GM19238 (cell line): ENCODE results near the gene HTR7.

ENCODE experiments used
- DNase-seq: peaks from one replicate; pipeline ENCODE4 v3.0.0; 2011; ENCODE audit warnings: low spot score; ENCODE audit not compliant: insufficient read length

The HTR7 gene

GRCh38 chr10:90740265-90740664 is 117.6 kb downstream of the HTR7 start:
- DNase-seq: no peak

DNA sequence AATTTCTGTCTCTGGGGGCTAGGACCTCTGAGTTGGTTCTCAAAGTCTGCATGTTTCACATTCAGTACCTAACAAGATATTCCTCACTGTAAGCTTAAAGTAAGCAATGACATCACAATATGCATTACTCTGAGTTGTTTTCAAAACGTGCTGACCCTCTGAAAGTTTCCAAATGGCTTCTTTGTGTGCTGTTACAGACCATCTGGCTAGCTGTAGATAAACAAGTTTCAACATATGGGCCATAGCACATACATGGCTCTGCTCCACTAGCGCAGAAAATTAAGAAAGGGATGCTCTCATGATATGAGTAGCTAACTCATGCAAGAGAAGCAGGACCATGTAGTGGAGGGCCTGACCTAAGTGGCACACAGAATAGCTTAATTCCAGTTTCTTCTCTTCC is 119.0 kb downstream of the HTR7 start:
- DNase-seq: no peak

- no peak for DNase-seq
Measured at GRCh38 chr10:90734415-90734814, 123.4 kb downstream of the HTR7 start.

DNA sequence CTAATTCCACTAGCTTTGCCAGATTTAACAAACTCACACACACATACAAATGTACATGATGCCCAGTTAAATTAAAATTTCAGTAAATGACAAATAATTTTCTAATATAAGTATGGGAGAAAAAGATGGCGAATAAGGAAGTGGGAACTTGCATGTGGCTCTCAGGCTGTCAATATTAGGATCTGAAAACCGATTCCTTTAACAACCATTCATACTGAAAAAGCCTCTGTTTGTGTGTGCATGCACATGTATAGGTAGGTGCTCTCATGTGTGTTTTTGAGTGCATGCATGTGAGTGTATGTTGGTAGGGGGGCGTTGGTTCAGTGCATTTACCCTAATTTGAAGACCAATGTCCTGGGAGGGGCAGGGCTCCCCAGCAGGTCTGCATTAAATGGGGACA is 125.3 kb downstream of the HTR7 start:
- DNase-seq: no peak

- no peak for DNase-seq
Measured at GRCh38 chr10:90723416-90724068, 134.3 kb downstream of the HTR7 start.

GRCh38 chr10:90722832-90723231 is 135.0 kb downstream of the HTR7 start:
- DNase-seq: no peak

DNA sequence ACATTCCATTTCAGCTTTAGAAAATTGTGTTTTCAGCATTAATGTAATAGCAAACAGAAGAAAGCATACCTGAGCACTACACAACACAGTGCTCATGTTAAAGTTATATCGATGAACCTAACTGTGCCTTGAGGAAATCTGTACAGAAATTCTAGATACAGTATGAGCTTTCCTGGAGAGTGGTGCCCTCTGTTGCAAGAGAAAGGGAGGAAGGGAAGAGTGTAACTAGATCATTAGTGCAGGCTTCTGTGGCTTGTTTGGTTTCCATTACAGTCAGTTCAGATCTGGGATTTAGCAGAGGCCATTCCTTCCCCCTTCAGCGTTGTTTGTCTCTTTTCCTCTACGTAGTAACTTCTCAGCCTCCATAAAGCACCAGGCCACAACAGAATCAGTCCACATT is 139.7 kb downstream of the HTR7 start:
- no peak for DNase-seq

DNA sequence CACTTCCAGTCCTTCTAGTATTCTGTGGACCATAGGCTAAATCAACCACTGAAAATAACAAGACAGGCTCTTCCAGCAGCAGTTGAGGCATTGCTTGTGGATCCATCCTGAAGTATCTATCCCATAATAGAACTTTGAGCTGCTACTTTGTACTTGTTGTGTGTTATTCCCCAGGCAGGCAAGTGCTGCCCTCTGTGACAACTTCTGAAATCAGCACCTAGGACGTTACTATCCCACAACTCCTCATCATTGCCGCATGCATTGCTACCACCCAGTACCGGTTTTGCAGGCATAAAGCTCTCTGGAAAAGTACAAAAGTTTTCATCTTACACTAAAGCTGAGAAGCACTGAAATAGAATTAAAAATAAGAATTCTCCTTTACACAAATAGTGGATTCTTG is 145.3 kb downstream of the HTR7 start:
- DNase-seq: no peak

DNA sequence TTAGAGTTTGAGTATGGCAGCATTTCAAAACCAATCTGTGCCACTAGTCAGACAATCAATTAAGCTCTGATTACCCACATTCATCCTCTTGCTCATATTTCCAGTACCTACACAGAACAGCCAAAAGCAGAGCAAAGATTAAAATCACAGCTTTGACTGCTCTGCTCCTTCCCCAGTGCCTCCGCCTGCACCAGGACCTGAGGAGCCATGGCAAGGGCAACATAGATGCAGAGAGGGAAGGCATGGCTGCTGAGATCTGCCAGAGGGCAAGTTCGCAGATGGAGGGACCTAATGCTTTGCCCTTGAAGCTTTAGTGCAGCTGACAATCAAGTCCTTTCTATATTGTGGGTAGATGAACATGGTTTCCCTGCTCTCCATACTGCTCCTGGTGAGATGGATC is 148.1 kb downstream of the HTR7 start:
- DNase-seq: no peak

GRCh38 chr10:90707657-90708056 is 150.2 kb downstream of the HTR7 start:
- no peak for DNase-seq

GRCh38 chr10:90701428-90701827 is 156.4 kb downstream of the HTR7 start:
- no peak for DNase-seq

GRCh38 chr10:90695915-90696676 is 161.7 kb downstream of the HTR7 start:
- DNase-seq: no peak
